ENCODE measurements around the gene SIGLEC9. TPM values are rescaled to one million over a fixed set of nuclear protein-coding genes. Genes with fewer than 3 reads are reported as not detected.

SIGLEC9 gene
- total and polyA plus RNA-seq, 10 of the 15 experiments (the other 5 are each of a cell fraction or from before 2014, with no cell fraction given), result 0.10 TPM; not detected in 9

DNA sequence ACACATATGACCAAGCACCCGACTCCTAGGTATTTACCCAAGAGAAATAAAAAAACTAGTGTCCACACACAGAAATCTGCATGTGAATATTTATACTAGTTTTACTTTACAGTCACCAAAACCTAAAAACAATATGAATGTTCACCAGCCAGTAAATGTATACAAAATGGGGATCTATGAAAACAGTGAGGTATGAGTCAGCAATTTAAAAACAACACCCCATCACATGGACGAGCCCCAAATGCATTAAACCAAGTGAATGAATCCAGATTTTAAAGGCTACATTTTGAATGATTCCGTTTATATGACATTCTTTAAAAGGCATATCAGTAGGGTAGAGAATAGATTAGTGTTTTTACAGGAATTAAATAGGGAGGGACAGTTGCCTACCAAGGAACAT, 39.5 kb downstream of the SIGLEC9 start (continued):
- TF ChIP-seq CBX3 (IDR thresholded peaks at IDR 0.05; ENCODE audit: borderline replicate concordance, low read depth), result no peak
- no peak for TF ChIP-seq NR2F1 (conservative IDR thresholded peaks at IDR 0.05)
- no peak for TF ChIP-seq SIX5 (IDR thresholded peaks at IDR 0.05; ENCODE audit: low read depth, low read length, severe bottlenecking)
- no peak for TF ChIP-seq HDAC2 (IDR thresholded peaks at IDR 0.05)

DNA sequence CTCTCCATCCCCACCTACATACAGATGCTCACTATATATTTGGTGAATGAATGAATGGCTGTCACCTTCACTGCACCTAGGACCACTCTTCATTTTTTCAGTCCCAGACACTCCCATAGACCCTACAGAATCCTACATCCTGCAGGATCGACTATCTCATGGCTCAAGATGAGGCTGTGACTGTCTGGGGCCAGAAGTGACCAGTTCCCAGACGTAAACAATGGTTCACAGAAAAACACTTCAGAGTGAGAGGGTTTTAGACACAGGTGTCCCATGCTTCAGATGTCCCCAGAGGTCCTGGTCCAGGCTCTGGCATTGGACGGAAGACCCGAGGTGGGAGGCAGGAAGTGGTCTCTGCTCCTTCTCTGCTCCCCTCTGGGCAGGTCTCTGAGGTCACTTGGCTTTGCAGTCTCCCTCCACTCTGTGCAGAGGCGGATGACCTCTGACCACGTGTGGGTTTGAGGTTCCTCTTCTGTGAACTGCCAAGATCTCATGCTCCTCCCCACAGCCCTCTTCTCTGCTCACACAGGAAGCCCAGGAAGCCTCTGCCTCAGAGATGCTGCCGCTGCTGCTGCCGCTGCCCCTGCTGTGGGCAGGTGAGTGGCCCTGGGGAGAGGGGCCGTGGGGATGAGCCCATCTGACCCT, 42.3 kb downstream of the SIGLEC9 start:
- SMC1A ChIA-PET (ENCODE audit: uncharacterized antibody, unreplicated experiment), result no interaction called here
- 2% methylated on average over 9 of the region's 9 CpGs for WGBS (ENCODE audit: insufficient coverage, insufficient replicate concordance, low lambda C conversion rate, missing lambda C conversion rate)
- TF ChIP-seq NR2C1 (IDR thresholded peaks at IDR 0.05), result peak; percentile 57; the same call in 1 of the 2 replicates
- peak; percentile 45 for TF ChIP-seq MEF2B (IDR thresholded peaks at IDR 0.05; ENCODE audit: partially characterized antibody, poor library complexity, severe bottlenecking)
- TF ChIP-seq RAD51 (IDR thresholded peaks at IDR 0.05), result peak; percentile 68
- no peak for TF ChIP-seq SP1 (IDR thresholded peaks at IDR 0.05; ENCODE audit: low read depth, low read length)
- TF ChIP-seq, protein P1, sequence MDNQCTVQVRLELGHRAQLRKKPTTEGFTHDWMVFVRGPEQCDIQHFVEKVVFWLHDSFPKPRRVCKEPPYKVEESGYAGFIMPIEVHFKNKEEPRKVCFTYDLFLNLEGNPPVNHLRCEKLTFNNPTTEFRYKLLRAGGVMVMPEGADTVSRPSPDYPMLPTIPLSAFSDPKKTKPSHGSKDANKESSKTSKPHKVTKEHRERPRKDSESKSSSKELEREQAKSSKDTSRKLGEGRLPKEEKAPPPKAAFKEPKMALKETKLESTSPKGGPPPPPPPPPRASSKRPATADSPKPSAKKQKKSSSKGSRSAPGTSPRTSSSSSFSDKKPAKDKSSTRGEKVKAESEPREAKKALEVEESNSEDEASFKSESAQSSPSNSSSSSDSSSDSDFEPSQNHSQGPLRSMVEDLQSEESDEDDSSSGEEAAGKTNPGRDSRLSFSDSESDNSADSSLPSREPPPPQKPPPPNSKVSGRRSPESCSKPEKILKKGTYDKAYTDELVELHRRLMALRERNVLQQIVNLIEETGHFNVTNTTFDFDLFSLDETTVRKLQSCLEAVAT (IDR thresholded peaks at IDR 0.05), result peak; percentile 81
- no peak for TF ChIP-seq FOXM1 (IDR thresholded peaks at IDR 0.05; ENCODE audit: low read depth, low read length)
- no peak for TF ChIP-seq REST (IDR thresholded peaks at IDR 0.05; ENCODE audit: low read depth, low read length)
- peak; percentile 98 for TF ChIP-seq NR2F1 (conservative IDR thresholded peaks at IDR 0.05)
- TF ChIP-seq, protein P2, sequence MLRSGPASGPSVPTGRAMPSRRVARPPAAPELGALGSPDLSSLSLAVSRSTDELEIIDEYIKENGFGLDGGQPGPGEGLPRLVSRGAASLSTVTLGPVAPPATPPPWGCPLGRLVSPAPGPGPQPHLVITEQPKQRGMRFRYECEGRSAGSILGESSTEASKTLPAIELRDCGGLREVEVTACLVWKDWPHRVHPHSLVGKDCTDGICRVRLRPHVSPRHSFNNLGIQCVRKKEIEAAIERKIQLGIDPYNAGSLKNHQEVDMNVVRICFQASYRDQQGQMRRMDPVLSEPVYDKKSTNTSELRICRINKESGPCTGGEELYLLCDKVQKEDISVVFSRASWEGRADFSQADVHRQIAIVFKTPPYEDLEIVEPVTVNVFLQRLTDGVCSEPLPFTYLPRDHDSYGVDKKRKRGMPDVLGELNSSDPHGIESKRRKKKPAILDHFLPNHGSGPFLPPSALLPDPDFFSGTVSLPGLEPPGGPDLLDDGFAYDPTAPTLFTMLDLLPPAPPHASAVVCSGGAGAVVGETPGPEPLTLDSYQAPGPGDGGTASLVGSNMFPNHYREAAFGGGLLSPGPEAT (IDR thresholded peaks at IDR 0.05; ENCODE audit: low read depth), result peak; percentile 27; the same call in 1 of the 2 replicates
- no peak for TF ChIP-seq CHD2 (IDR thresholded peaks at IDR 0.05; ENCODE audit: borderline replicate concordance, low read depth, low read length)
- TF ChIP-seq, protein P3, sequence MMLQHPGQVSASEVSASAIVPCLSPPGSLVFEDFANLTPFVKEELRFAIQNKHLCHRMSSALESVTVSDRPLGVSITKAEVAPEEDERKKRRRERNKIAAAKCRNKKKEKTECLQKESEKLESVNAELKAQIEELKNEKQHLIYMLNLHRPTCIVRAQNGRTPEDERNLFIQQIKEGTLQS (IDR thresholded peaks at IDR 0.05; ENCODE audit: borderline replicate concordance, extremely low read depth, low read depth, low read length), result no peak
- TF ChIP-seq TCF12 (IDR thresholded peaks at IDR 0.05; ENCODE audit: low read depth, low read length), result no peak
- 0 out of 2 replicates have a peak, but pooled peaks have one; percentile 24 for TF ChIP-seq SPI1 (IDR thresholded peaks at IDR 0.05; ENCODE audit: borderline replicate concordance, insufficient read depth, low read depth, low read length)

More for the DNA sequence above, 42.3 kb downstream of the SIGLEC9 start:
- Histone ChIP-seq H2AFZ (ENCODE audit: control insufficient read depth, low read depth, low read length) (no peak overlapping the region), H3K36me3 (ENCODE audit: control insufficient read depth in 2 of 2, insufficient read depth in 2 of 2, low read length in 1 of 2) (no peaks in the 10 kb centered on the region), H3K27me3 (replicated peaks in 1 of 2; ENCODE audit: control insufficient read depth in 2 of 2, insufficient read depth in 2 of 2, low read length in 1 of 2) (peaks cover 0 to 2% of the 10 kb centered on the region in 2 experiments; a peak in 1 of 4 replicates), H3K9ac (ENCODE audit: control insufficient read depth, insufficient read depth, low read length) (no peak overlapping the region), H3K4me1 (ENCODE audit: control insufficient read depth, insufficient read depth, low read length) (peaks cover 16% of the 10 kb centered on the region), H3K9me3 (replicated peaks; ENCODE audit: control insufficient read depth, insufficient read depth, low read length) (no peaks in the 10 kb centered on the region), H3K4me3 (no peak overlapping the region), H4K20me1 (ENCODE audit: control insufficient read depth, insufficient read depth) (no peaks in the 10 kb centered on the region), H3K4me2 (ENCODE audit: control insufficient read depth, insufficient read depth) (no peak overlapping the region), H3K27ac (ENCODE audit: control insufficient read depth, insufficient read depth) (no peak overlapping the region), H3K79me2 (ENCODE audit: control insufficient read depth, insufficient read depth, low read length) (no peaks in the 10 kb centered on the region)
- in situ Hi-C loops (cut with MboI) (no loop called here), intact Hi-C loops (cut with micrococcal nuclease; ENCODE audit: unreplicated experiment) (no loop called here)
- ChIA-PET RAD21 (ENCODE audit: unreplicated experiment) (no interaction called here), CTCF (no interaction called here), POLR2A (no interaction called here)
- no TSS peak for BruUV-seq (replicated peaks)
- FAIRE-seq (no peak), DNase-seq (ENCODE audit: low read depth, low spot score) (no peak), ATAC-seq (peak; percentile 94)
